IPS DF 4.7 (cell line): Measurements from ENCODE around the gene AVPI1.
"Not testable (repeated sequence)": the region's sequence is repeated elsewhere in the genome, so short reads cannot be mapped to it uniquely, and the experiment has no call there.

Source experiments
- DNase-seq: peaks from one replicate; pipeline ENCODE4 v3.0.0-alpha.2; 2013; ENCODE audit warnings: low spot score; ENCODE audit errors: extremely low read depth

Gene AVPI1

DNA sequence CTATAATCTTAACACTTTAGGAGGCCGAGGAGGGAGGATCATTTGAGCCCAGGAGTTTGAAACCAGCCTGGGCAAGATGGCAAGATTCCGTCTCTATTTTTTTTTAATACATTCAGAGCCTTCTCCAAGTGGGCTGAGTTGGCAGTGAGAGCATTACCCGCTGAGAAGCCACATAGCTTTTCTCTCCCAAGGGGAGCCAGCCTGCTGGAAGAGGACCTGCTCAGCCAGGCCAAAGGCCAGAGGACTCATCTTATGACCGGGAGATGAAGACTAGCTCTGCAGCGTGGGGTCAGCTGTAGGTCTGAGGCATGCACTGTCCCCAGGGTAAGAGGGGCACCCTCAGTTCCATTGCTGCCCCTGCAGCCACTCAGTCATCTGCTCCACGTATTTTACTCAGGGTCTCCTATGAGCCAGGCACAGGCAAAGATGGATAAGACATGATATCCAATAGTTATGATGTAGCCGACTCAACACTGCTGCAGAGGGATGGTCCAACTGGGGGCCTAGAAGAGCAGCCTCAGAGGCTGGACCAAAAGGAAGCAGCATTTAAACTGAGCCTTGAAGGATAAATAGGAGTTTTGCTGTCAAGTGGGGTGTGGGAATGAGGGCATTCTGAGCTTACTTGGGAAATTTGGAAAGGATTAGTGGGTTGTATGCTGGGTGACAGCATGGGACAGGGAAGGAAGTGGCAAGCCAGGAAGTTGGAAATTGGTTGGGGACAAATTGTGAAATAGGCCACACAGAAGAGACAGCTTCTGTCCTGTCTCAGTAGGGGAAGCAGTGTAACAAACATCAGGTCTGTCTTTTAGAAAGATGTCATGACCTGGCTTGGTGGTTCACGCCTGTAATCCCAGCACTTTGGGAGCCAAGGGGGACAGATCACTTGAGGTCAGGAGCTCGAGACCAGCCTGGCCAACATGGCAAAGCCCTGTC lies 24.9 kb upstream of the AVPI1 start:
- DNase-seq, result no peak

GRCh38 chr10:97708976-97709946 lies 22.2 kb upstream of the AVPI1 start:
- no peak for DNase-seq

- DNase-seq, result no peak
Observed at GRCh38 chr10:97708167-97708566, 21.1 kb upstream of the AVPI1 start.

DNA sequence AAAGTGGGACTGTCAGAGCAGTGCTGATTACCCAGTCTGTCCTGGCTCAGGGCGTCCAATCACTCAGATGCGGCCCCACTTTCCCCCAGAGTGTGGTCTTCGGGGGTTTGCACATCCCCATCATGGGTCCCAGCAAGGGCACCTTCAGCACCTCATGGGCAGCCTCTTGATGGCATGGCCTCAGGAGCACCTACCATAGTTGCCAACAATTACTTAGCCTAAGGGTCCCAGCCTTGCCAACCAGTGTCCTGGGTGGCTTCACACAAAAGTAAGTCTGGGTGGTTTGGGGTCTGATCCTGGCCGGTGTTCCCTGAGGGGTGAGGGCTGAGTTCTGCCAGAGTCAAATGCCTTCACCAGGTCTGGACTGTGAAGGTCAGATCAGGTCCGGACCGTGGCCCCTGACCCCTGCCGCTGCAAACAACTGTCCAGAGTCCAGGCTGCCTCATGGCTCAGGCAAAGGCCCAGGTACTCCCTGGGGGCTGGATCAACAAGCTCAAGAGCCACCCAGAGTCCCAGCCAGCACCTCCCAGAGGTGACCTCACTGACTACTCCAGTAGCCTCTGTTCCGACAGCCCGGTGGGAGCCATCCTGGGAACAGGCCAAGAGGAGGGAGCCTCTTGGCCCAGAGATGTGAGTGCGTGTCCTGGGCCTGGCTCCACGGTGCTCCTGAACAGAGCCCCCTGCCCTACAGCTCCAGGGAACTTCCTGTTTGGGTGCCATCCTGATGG lies 20.3 kb upstream of the AVPI1 start:
- no peak for DNase-seq

- DNase-seq, result no peak
Observed at GRCh38 chr10:97705006-97705670, 18.1 kb upstream of the AVPI1 start.

GRCh38 chr10:97704341-97704740 lies 17.3 kb upstream of the AVPI1 start:
- no peak for DNase-seq

- DNase-seq, result no peak
Observed at GRCh38 chr10:97703398-97704067, 16.5 kb upstream of the AVPI1 start.

GRCh38 chr10:97701438-97702069 lies 14.5 kb upstream of the AVPI1 start:
- DNase-seq, result no peak

DNA sequence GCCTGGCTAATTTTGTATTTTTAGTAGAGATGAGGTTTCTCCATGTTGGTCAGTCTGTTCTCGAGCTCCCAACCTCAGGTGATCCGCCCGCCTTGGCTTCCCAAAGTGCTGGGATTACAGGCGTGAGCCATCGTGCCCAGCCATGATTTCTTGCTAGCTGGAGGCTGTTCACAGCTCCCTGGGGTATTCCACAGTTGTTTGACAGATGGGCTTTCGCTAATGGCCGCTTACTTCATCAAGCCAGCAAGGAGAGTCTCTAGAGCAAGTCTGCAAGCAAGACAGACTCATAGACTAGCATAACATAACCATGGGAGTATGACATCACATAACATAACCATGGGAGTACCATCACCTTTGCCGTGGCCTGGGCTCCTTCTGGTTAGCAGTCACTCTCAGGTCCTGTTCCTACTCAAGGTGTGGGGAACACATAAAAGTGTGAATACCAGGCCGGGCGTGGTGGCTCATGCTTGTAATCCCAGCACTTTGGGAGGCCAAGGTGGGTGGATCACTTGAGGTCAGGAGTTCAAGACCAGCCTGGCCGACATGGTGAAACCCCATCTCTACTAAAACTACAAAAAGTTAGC lies 11.1 kb upstream of the AVPI1 start:
- not testable (repeated sequence) for DNase-seq

DNA sequence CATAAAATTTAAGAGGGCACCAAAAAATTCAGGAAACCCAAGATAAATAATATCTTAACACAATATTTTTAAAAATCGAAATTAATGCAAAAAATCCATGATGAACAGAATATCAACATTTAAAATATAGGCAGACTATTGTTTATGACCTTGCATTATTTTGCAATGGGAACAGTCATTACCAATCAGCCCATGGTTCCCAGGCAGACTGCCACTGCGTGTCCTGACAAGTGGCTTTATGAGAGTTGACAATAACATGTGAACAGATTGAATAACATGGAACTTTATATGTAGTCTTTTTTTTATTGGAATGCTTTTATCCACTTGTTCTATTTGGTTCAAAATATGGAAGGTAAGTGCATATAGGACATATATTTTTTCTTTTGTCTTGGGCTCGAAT lies 3.1 kb upstream of the AVPI1 start:
- no peak for DNase-seq

DNA sequence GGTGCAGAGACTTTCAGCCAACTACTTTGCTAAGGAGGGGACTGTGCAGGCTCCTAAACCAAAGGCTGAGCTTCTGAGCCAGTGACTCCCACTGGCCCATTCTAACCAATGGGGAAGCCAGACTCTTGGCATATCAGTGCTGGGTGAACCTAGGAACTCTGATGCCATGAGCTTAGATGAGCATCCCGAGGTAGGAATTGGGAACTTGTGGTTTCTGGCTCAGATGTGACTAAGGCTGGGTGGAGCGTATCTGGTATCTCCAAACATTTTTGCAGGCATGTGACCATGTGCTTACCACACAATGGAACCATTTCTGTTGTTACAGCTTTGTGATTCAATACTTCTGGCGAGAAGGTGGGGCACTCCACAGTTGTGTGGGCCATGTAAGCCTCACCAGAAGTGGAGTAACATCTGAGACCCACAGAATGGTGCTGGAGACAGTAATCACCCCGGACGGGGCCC lies 2.5 kb upstream of the AVPI1 start:
- DNase-seq, result no peak

GRCh38 chr10:97687785-97688781 lies 1.0 kb upstream of the AVPI1 start:
- no peak for DNase-seq

- DNase-seq, result no peak
Observed at GRCh38 chr10:97686301-97686961, 610 bp downstream of the AVPI1 start.

DNA sequence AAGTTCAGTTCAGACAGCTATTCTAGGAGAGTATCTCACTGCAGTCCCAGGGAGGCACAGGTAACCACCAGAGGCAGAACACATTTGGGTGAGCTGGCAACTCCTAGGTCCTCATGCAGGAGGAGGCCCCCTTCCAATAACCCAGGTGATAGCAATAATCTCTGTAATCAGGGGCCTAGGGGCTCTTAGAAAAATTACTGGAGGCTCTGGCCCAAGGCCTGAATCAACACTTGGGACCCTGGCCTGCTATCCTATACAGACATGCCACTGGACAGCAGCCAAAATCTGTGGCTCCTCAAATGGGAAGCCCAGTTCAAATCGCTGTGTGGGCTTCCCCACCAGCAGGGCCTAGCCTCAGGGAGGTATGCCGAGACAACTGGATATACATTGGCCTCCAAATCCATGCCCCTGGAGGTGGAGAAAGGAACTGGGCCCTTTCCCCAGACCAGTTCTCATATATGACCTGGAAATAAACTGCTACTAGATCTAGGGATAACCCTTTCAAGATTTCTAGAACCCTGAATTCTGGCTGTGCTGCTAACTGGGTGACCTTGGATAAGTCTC lies 1.6 kb downstream of the AVPI1 start:
- no peak for DNase-seq

DNA sequence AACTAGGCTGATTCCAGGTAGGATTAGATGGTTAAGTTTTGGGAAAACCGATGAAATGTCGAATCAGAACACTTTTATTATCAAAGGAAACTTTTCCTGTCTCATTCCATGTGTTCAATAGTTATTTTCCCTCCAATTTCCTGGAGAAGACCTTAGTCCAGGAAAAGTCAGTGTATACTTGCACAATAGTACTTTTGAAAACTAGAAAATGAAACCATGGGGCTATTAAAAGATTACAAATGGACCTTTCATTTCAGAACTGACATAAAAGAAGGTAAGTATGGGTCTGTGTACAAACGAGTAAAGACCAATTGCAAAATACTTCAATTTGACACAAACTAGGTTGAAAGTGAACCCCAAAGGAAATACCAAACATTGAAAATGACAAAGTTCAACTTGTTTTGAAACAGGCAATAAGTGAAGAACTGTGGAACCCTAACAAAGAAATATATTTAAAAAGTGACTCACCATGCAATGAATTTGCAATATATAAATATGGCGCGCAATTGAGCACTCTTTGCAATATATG lies 2.1 kb downstream of the AVPI1 start:
- DNase-seq, result no peak

DNA sequence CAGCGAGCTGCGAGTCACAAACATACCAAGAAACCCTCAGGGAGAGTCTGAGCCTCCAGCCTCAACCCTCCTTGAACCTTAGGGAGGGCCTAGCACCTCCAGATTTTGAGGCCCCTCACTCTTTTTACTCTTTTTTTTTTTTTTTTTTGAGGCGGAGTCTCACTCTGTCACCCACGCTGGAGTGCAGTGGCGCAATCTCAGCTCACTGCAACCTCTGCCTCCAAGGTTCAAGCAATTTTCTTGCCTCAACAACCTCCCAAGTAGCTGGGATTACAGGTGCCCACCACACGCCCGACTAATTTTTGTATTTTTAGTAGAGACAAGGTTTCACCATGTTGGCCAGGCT lies 2.7 kb downstream of the AVPI1 start:
- DNase-seq, result not testable (repeated sequence)
